Sigmoid colon (tissue), 4 donors: ENCODE data around the gene FAU.

Experiments
- CTCF ChIP-seq, 4 experiments: fragments of 450-650 bp in 3 of 4; fragments of 200-600 bp in 1 of 4; IDR thresholded peaks; one replicate each; pipeline ENCODE4 v1.5.1; 2016 to 2019; ENCODE audit warnings: antibody characterized with exemption in 4 of 4, mild to moderate bottlenecking in 3 of 4, moderate library complexity in 2 of 4
- EP300 ChIP-seq, 4 donors: sonication (generic); formaldehyde crosslinking; IDR thresholded peaks; one replicate each; pipeline ENCODE4 v1.6.1; 2017; ENCODE audit warnings: antibody characterized with exemption in 4 of 4
- POLR2A ChIP-seq, 2 donors: fragments of 450-650 bp; IDR thresholded peaks; one replicate each; pipeline ENCODE4 v1.6.1; 2016; ENCODE audit warnings: antibody characterized with exemption in 2 of 2, mild to moderate bottlenecking in 2 of 2, moderate library complexity in 2 of 2

- TF ChIP-seq EP300 (IDR thresholded peaks at IDR 0.05), result no peak
- no peak for TF ChIP-seq CTCF (IDR thresholded peaks at IDR 0.05)
- TF ChIP-seq POLR2A (IDR thresholded peaks at IDR 0.05), result no peak
These were observed 38.7 kb upstream of the FAU start for GRCh38 chr11:65160643-65161042.
